ACC112 (cell line): Measurements from ENCODE around the gene POU6F1.

Source experiments
- H2AFZ ChIP-seq: fragments of 200-600 bp; sonication (generic); one replicate; pipeline ENCODE4 v1.6.0; 2017; ENCODE audit warnings: antibody characterized with exemption, low read length; ENCODE audit not compliant: unreplicated experiment
- H3K27ac ChIP-seq: fragments of 200-600 bp; sonication (generic); 2 replicates; pipeline ENCODE4 v1.5.1; 2014; ENCODE audit warnings: low read depth, mild to moderate bottlenecking, antibody characterized with exemption, low read length, moderate library complexity
- H3K27me3 ChIP-seq: fragments of 200-600 bp; sonication (generic); 2 replicates; pipeline ENCODE4 v1.6.1; 2014; ENCODE audit warnings: mild to moderate bottlenecking, antibody characterized with exemption, low read length, moderate library complexity, mixed read lengths; ENCODE audit not compliant: insufficient read depth
- H3K36me3 ChIP-seq: fragments of 200-600 bp; sonication (generic); 2 replicates; pipeline ENCODE4 v1.6.1; 2016; ENCODE audit warnings: mild to moderate bottlenecking, antibody characterized with exemption, low read length, moderate library complexity, mixed read lengths; ENCODE audit not compliant: insufficient read depth
- H3K4me1 ChIP-seq: fragments of 200-600 bp; sonication (generic); one replicate; pipeline ENCODE4 v1.6.1; 2016; ENCODE audit warnings: low read length, mixed read lengths; ENCODE audit not compliant: insufficient read depth, unreplicated experiment, control insufficient read depth
- H3K4me3 ChIP-seq: fragments of 200-600 bp; sonication (generic); 2 replicates; pipeline ENCODE4 v1.5.1; 2014; ENCODE audit warnings: mild to moderate bottlenecking, low read depth, low read length
- H3K79me2 ChIP-seq: fragments of 200-600 bp; sonication (generic); one replicate; pipeline ENCODE4 v1.6.0; 2016; ENCODE audit warnings: low read length; ENCODE audit not compliant: control insufficient read depth, unreplicated experiment, insufficient read depth

The POU6F1 gene

DNA sequence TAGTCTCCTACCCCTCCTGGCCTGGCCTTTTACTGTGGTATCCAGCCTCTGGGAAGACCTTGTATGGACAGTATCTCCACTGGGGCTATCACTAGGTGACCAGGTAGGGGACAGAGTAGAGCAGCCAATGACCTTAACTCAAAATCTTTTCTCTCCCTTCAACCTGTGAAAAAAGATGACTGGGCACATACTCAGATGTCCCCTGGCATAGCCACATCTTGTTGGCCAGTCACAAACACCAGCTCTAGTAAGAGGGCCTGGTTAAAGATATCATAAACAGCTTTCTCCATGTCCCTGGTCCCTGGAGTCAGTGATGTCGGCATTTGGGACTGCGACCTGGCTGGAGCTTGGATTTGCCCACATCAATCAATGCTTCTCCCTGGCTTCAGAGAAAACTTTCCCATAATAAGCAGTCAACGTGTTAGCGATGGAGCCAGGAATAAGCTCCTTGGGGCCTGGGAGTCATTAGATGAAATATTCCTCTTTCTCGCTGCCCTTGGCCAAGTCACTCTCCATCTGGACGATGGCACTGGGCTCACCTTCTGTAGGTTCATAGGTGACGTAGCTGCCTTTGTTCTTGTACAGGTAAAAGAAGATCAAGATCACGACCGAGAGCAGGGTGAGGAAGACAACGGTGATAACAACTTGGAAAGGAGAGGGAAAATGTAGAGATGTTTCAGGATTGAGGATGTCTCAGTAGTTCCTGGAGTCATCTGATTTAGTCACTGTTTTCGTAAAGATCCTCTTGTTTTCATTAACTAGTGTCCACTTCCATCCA is 27.8 kb upstream of the POU6F1 start:
- Histone ChIP-seq H3K27ac (no peak overlapping the region), H3K36me3 (peaks cover 22% of the 10 kb centered on the region), H3K4me3 (no peak overlapping the region), H3K79me2 (peaks cover 4% of the 10 kb centered on the region), H3K27me3 (no peaks in the 10 kb centered on the region), H3K4me1 (peaks cover 17% of the 10 kb centered on the region), H2AFZ (no peak overlapping the region)

DNA sequence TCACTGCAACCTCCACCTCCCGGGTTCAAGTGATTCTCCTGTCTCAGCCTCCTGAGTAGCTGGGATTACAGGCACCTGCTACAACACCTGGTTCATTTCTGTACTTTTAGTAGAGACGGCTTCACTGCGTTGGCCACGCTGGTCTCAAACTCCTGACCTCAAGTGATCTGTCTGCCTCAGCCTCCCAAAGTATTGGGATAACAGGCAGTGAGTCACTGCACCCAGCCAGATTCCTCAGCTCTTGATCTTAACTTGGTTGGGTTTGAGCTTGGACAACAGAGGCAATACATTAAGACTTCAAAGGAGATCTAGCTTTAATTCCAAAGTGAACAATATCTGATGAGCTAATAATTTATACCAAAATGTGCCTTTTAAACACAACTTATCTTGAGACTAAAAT is 26.4 kb upstream of the POU6F1 start:
- H3K79me2 ChIP-seq = peaks cover 14% of the 10 kb centered on the region
- H3K36me3 ChIP-seq = peaks cover 22% of the 10 kb centered on the region
- H3K27ac ChIP-seq = no peak overlapping the region
- no peak overlapping the region for H2AFZ ChIP-seq
- peaks cover 26% of the 10 kb centered on the region for H3K4me1 ChIP-seq
- H3K27me3 ChIP-seq = no peaks in the 10 kb centered on the region
- no peak overlapping the region for H3K4me3 ChIP-seq

DNA sequence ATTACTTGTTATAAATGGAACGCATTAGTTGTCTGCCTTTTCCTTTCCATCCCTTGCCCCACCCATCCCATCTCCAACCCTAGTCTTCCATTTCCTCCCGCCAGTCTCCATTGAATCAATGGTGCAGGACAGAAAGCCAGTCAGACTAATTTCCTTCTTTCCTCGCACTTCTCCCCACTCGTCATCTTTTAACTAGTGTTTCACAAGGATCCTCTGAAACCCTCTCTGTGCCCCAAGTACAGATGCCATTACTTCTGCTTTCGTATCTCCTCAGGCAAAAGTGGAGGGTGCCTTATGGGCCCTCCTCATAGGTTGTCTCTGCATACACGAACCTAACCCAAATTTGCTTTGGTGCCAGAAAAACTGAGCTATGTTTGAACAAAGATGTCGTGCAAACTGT is 25.0 kb upstream of the POU6F1 start:
- peaks cover 22% of the 10 kb centered on the region for H3K36me3 ChIP-seq
- H3K27ac ChIP-seq = no peak overlapping the region
- no peak overlapping the region for H3K4me3 ChIP-seq
- peaks cover 26% of the 10 kb centered on the region for H3K4me1 ChIP-seq
- H3K27me3 ChIP-seq = no peaks in the 10 kb centered on the region
- no peak overlapping the region for H2AFZ ChIP-seq
- peaks cover 10% of the 10 kb centered on the region for H3K79me2 ChIP-seq

DNA sequence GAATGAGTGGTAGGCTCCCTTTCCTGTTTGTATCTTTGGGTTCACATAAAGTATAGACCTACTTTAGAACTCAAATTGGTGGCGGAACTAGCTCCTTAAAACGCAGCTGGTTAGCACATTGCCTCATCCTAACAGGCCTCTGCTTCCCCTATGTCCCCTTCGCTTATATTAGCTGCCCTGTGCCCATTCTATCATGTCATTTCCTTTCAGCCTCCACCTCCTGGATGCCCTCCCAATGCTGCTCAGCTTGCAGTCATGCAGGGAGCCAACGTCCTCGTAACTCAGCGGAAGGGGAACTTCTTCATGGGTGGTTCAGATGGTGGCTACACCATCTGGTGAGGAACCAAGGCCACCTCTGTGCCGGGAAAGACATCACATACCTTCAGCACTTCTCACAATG is 24.3 kb upstream of the POU6F1 start:
- Histone ChIP-seq H3K79me2 (peaks cover 10% of the 10 kb centered on the region), H2AFZ (no peak overlapping the region), H3K27ac (no peak overlapping the region), H3K4me3 (no peak overlapping the region), H3K36me3 (peaks cover 22% of the 10 kb centered on the region), H3K4me1 (peaks cover 26% of the 10 kb centered on the region), H3K27me3 (no peaks in the 10 kb centered on the region)

DNA sequence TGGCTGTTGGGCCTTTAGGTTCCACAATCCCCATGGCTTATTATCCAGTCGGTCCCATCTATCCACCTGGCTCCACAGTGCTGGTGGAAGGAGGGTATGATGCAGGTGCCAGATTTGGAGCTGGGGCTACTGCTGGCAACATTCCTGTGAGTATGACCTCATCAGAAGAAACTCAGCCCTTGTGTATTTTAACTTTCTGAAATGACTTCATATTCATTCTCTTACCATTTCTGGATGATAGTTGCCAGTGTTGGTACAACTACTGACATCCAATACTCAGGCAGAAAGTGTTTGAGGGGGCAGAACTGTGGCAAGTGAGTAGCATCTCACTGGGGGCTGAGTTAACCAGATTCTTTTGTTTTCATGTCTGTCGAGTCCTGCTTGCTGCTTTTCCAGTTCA is 23.1 kb upstream of the POU6F1 start:
- Histone ChIP-seq H3K4me1 (peaks cover 20% of the 10 kb centered on the region), H3K27ac (peak overlapping the region; percentile 40), H3K27me3 (no peaks in the 10 kb centered on the region), H3K4me3 (no peak overlapping the region), H3K36me3 (peaks cover 20% of the 10 kb centered on the region), H3K79me2 (peaks cover 10% of the 10 kb centered on the region), H2AFZ (no peak overlapping the region)

DNA sequence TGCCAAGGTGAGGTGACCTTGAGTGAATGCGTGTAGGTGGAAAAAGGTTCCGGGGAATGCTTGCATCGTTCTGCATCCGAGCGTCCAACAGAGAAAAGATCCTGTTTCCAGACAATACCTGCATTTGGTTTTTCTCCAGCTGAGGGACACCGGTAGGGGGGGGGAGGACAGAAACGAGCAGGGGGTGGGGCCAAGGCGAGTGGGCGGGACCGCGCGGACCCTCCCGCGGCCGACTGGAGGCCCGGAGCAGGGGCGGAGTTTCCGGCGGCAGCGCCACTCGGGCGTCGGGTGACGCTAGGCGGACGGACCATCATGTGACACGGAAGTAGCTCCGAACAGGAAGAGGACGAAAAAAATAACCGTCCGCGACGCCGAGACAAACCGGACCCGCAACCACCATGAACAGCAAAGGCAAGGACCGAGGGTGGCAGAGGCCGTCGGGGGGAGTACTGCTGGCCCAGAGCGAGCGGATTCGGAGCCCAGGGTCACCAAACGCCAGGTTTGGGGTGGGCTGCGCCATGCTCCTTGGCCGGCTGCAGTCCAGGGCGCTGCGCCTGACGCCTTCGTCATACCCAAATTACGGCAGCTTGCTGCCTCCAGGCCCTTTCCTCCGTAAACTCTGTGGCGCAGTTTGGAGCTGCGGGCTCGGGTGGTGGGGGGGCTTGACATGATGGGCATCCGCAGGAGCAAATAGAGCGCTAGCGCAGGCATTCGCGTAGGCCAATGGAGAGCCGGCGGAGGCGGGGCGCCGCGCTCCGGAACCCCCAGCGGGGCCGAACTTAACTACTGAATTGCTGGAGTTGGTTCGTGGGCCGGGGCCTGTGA is 20.9 kb upstream of the POU6F1 start, which contains the start of gene DAZAP2:
Gene DAZAP2, plus strand, starts transcription at position 317 of the 825 bp plus-strand sequence. Its CDS starts 82 bp downstream, at position 399.
- peak within 1 kb of the TSS; percentile 88 for H3K4me3 ChIP-seq
- H3K27ac ChIP-seq = peak within 1 kb of the TSS; percentile 94
- H3K4me1 ChIP-seq = peaks cover 17% of the 10 kb centered on the region
- H3K79me2 ChIP-seq = peaks cover 10% of the 10 kb centered on the region
- H3K27me3 ChIP-seq = no peaks in the 10 kb centered on the region
- H3K36me3 ChIP-seq = peaks cover 10% of the 10 kb centered on the region; the same call in 1 of the 2 replicates
- H2AFZ ChIP-seq = peak within 1 kb of the TSS; percentile 77

DNA sequence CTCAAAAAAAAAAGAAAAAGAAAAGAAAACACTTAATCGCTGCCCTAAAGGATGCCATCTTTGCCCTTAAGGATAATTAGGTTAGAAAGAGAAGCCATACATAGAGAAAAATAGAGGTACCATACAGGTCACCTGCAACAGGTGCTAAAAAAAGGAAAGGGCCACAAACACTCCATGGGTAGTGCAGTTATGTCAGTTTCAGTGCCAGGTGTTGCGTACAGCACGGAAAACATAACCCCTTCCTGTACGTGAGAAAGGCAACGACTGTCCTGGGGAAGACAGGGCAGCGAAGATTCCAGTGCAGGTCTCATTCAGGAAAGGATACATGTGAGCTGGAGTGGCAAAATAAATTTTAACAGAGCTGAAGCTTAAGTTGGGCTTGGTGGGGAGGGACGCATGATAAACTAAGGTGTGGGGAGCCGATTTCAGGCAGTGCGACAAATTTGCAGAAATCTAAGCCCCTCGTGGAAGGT is 20.2 kb upstream of the POU6F1 start:
- H3K27ac ChIP-seq = no peak overlapping the region

DNA sequence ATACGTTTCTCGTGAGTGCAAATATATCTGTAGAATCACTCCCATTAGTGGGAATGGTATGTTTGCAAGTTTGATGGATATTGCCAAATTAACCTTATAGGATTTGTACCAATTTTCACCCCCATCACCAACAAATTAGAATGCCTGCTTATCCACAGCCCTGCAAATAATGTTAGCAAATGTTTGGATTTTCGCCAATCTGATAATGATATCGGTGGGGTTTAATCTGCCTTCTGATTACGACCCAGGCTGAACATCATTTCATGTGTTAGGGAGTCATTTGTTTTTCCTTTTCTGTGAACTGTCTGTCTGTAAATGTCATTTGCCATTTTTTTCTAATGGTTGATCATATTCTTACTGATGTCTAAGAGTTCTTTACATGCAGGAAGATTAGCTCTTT is 16.7 kb upstream of the POU6F1 start:
- Histone ChIP-seq H3K79me2 (no peaks in the 10 kb centered on the region), H3K27ac (no peak overlapping the region), H3K27me3 (no peaks in the 10 kb centered on the region), H3K4me3 (no peak overlapping the region), H3K36me3 (no peaks in the 10 kb centered on the region), H3K4me1 (no peaks in the 10 kb centered on the region), H2AFZ (no peak overlapping the region)

More for the DNA sequence above, 20.2 kb upstream of the POU6F1 start:
- H3K79me2 ChIP-seq = peaks cover 10% of the 10 kb centered on the region
- peaks cover 17% of the 10 kb centered on the region for H3K4me1 ChIP-seq
- no peaks in the 10 kb centered on the region for H3K27me3 ChIP-seq
- H2AFZ ChIP-seq = peak overlapping the region; percentile 17
- peaks cover 10% of the 10 kb centered on the region; the same call in 1 of the 2 replicates for H3K36me3 ChIP-seq
- peak overlapping the region; percentile 88 for H3K4me3 ChIP-seq

DNA sequence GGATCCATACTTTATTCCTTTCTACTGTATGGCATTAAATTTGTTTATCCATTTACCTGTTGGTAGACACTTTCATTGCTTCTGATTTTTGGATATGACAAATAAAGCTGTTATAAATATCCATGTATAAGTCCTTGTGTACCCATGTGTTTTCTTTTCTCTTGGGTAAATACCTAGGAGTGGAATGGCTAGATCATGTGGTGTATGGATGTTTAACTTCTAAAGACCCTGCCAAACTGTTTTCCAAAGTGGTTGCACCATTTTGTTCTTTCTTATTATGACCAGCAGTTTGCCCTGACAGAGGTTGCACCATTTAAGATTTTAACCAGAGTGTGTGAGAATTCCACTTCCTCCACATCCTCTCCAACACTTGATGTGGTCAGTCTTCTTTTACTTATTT is 14.8 kb upstream of the POU6F1 start:
- Histone ChIP-seq H3K4me1 (no peaks in the 10 kb centered on the region), H3K27ac (no peak overlapping the region), H2AFZ (no peak overlapping the region)

DNA sequence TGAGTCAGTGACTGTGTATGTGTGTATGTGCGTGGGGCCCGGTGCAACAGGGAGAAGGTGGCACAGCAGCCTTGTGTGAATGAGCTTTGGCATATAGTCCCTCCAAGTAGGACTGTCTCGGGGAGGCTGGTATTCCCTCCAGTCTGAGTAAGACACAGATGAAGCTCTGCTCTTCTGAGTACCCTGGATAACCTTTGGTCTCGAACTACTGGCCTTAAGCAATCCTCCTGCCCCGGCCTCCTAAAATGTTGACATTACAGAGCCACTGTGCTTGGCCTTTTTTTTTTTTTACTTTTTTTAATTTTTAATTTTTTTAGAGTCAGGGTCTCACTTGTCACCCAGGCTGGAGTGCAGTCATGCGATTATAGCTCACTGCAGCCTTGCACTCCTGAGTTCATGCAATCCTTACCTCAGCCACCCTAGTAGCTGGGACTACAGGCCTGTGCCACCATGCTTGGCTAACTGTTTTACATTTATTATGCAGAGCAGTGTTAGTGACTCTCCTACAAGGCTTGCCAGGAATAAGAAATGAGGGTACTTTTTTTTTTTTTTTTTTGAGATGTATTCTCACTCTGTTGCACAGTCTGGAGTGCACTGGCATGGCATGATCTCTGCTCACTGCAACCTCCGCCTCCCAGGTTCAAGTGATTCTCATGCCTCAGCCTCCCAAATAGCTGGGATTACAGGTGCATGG is 11.4 kb upstream of the POU6F1 start:
- Histone ChIP-seq H3K4me1 (no peaks in the 10 kb centered on the region), H3K27me3 (no peaks in the 10 kb centered on the region), H3K4me3 (no peak overlapping the region), H3K27ac (no peak overlapping the region), H3K36me3 (no peaks in the 10 kb centered on the region), H3K79me2 (no peaks in the 10 kb centered on the region), H2AFZ (no peak overlapping the region)

More for the DNA sequence above, 14.8 kb upstream of the POU6F1 start:
- Histone ChIP-seq H3K4me3 (no peak overlapping the region), H3K36me3 (no peaks in the 10 kb centered on the region), H3K27me3 (no peaks in the 10 kb centered on the region), H3K79me2 (no peaks in the 10 kb centered on the region)
